Activated CD4-positive, alpha-beta memory T cell treated with anti-CD3 and anti-CD28 coated beads for 36 hours (primary cell): ENCODE measurements around the gene NFAT5. TPM values are rescaled to one million over a fixed set of nuclear protein-coding genes. Genes with fewer than 3 reads are reported as not detected.
"Not testable (repeated sequence)": the region's sequence is repeated elsewhere in the genome, so short reads cannot be mapped to it uniquely, and the experiment has no call there.

Source experiments
- CTCF ChIA-PET: fragments of 350-600 bp; sonication (Branson Sonifier 250); formaldehyde crosslinking; loops from one replicate; lab custom pipeline; 2021; ENCODE audit warnings: antibody characterized with exemption, inconsistent platforms; lab: Charles Lee
- POLR2A ChIA-PET: fragments of 350-600 bp; sonication (Branson Sonifier 250); formaldehyde crosslinking; loops from one replicate; lab custom pipeline; 2021; ENCODE audit warnings: antibody characterized with exemption; lab: Charles Lee
- DNase-seq: peaks from one replicate; pipeline ENCODE4 v3.0.0-alpha.2; 2020
- H3K27ac Mint-ChIP-seq: one replicate; pipeline ENCODE4 v1.8.0; 2021; ENCODE audit warnings: mixed read lengths
- H3K27me3 Mint-ChIP-seq: one replicate; pipeline ENCODE4 v1.8.0; 2021; ENCODE audit warnings: mixed read lengths
- H3K36me3 Mint-ChIP-seq: one replicate; pipeline ENCODE4 v1.8.0; 2021; ENCODE audit warnings: mixed read lengths
- H3K4me1 Mint-ChIP-seq: one replicate; pipeline ENCODE4 v1.8.0; 2021; ENCODE audit warnings: low read depth, mixed read lengths
- H3K4me3 Mint-ChIP-seq: one replicate; pipeline ENCODE4 v1.8.0; 2021; ENCODE audit warnings: mild to moderate bottlenecking, mixed read lengths
- H3K9me3 Mint-ChIP-seq: one replicate; pipeline ENCODE4 v1.8.0; 2021; ENCODE audit warnings: mixed read lengths
- intact Hi-C: fragments of 100-400 bp; cut with micrococcal nuclease; formaldehyde crosslinking; loops from one replicate; pipeline ENCODE4 v1.15.1; 2023
- total RNA-seq, 2 experiments: library from RNA; stranded (reverse); gene quantifications; one replicate each; pipeline ENCODE4 v1.2.3, GENCODE V29; 2021

NFAT5 gene
- total RNA-seq, 2 experiments from 2014 or later: 28.2 to 32.7 TPM

DNA sequence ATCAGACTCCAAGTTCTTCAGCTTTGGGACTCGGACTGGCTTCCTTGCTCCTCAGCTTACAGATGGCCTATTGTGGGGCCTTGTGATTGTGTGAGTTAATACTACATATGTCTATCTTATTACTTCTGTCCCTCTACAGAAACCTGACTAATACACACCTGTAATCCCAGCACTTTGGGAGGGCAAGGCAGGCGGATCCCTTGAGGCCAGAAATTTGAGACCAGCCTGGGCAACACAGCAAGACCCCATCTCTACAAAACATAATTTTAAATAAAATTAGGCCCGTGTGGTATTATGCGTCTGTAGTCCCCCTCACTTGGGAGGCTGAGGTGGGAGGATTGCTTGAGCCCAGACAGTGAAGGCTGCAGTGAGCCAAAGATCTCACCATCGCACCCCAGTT is 165.5 kb downstream of the NFAT5 start:
- H3K4me3 Mint-ChIP-seq: not testable (repeated sequence)

DNA sequence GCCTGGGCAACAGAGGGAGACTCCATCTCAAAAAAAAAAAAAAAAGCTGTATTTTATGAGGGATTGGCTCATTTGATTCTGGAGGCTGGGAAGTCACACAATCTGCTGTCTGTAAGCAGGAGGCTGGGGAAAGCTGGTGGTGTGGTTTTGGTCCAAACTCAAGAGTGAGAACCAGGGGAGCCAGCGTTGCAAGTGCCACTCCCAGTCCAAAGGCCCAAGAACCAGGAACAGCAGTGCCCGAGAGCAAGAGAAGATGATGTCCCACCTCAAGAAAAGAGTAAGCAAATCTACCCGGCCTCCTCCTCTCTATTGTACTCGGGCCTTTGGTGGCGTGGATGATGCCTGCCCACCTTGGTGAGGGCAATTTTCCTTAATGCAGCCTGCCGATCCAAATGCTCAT is 166.3 kb downstream of the NFAT5 start:
- Mint-ChIP-seq H3K27ac (no peak overlapping the region), H3K36me3 (no peaks in the 10 kb centered on the region), H3K9me3 (no peaks in the 10 kb centered on the region), H3K27me3 (no peaks in the 10 kb centered on the region), H3K4me1 (peaks cover 2% of the 10 kb centered on the region), H3K4me3 (no peak overlapping the region)
- DNase-seq: no peak
- intact Hi-C loops: no loop called here
- CTCF ChIA-PET: interaction anchor here (0.7 to 1.1 kb wide), 2 partner anchors 22 kb away, joined by 4 read pairs; partner anchors contain the start of gene NOB1
- POLR2A ChIA-PET: no interaction called here

More for the DNA sequence above, 165.5 kb downstream of the NFAT5 start:
- H3K9me3 Mint-ChIP-seq, POLR2A ChIA-PET, H3K27ac Mint-ChIP-seq, intact Hi-C loops, DNase-seq, H3K36me3 Mint-ChIP-seq, H3K27me3 Mint-ChIP-seq: not testable (repeated sequence)
- CTCF ChIA-PET: interaction anchor here (0.7 kb wide), 1 partner anchor 23 kb away, joined by 4 read pairs; the partner anchor contains the start of gene NOB1
- H3K4me1 Mint-ChIP-seq: peaks cover 10% of the 10 kb centered on the region

DNA sequence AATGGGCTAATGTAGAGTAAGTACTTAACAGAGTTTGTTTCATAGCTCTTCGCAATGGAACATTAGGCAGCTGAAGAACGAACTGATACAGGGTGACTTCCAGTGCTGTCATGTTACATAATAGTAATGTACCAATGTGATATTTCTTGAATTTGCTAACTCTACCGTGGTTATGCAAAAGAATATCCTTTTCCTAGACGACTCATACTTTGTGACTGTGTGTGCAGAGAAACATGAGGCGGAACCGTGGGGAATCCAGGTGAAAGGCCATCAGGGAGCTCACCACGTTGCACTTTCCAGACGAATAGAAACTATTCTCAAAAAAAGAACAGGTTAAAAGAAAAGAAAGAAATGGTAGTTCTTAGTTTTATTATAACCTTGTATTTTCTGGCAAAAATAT is 175.8 kb downstream of the NFAT5 start:
- intact Hi-C loops: no loop called here
- no peaks in the 10 kb centered on the region for H3K9me3 Mint-ChIP-seq
- H3K4me3 Mint-ChIP-seq: no peak overlapping the region
- H3K4me1 Mint-ChIP-seq: no peaks in the 10 kb centered on the region
- ChIA-PET CTCF (interaction anchor here (0.6 kb wide), 1 partner anchor 32 kb away, joined by 3 read pairs; no protein-coding TSS in a partner anchor), POLR2A (interaction anchor here (0.6 to 1.1 kb wide), 2 partner anchors 9 to 175 kb away, joined by 3 read pairs; no protein-coding TSS in a partner anchor)
- H3K36me3 Mint-ChIP-seq: peaks cover 50% of the 10 kb centered on the region
- DNase-seq: no peak
- no peak overlapping the region for H3K27ac Mint-ChIP-seq
- no peaks in the 10 kb centered on the region for H3K27me3 Mint-ChIP-seq

DNA sequence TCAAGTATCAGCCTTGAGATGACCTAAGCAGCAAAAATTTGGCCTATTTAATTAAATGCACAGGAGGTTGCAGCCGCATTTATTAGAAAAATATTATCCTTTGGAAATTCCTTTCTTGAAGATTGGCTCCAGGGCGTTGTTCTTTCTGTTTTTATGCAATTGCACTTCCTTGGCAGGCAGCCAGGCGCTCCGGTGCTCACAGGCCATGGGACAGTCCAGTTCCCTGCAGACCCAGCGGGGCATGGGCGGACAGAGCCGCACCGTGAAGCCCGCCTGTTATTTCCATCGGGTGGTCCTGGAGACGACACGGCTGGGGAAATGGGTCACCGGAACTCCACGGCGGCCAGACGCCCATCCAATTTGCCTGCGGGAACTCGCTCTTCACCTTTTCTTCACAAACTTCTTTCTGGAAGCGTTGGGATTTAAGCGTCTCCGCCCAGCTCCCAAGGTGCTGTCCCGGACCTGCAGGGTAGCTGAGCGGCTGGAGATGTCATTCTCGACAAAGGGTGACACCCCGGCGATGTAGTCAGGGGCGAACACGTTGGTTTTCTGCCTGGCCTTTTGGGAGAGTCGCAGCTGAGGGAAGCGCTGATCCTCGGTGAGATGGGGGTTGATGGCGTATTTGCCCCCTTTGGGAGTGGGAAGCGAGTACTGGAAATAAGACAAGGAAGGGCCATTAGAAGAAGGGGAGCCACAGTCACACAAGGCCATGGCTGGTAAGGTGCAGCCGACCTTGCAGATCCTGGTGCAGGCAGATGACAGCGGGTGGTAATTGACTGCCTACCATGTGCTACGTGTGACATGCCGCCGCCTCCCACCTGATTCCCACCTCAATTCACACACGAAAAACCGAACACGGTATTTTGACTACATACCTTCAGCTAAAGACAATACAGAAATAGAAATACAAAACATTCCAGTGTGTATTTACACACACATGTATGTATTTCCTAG is 176.5 kb downstream of the NFAT5 start:
- intact Hi-C loops: no loop called here
- H3K4me3 Mint-ChIP-seq: no peak overlapping the region
- no peaks in the 10 kb centered on the region for H3K4me1 Mint-ChIP-seq
- peaks cover 54% of the 10 kb centered on the region for H3K36me3 Mint-ChIP-seq
- DNase-seq: no peak
- CTCF ChIA-PET: interaction anchor here (0.6 to 1.1 kb wide), 3 partner anchors 8 to 73 kb away, joined by 3 to 5 read pairs (median 4); partner anchors contain the start of gene NOB1
- H3K27ac Mint-ChIP-seq: no peak overlapping the region
- H3K9me3 Mint-ChIP-seq: no peaks in the 10 kb centered on the region
- POLR2A ChIA-PET: interaction anchor here (0.6 to 1.1 kb wide), 2 partner anchors 8 to 174 kb away, joined by 3 read pairs; no protein-coding TSS in a partner anchor
- H3K27me3 Mint-ChIP-seq: no peaks in the 10 kb centered on the region

DNA sequence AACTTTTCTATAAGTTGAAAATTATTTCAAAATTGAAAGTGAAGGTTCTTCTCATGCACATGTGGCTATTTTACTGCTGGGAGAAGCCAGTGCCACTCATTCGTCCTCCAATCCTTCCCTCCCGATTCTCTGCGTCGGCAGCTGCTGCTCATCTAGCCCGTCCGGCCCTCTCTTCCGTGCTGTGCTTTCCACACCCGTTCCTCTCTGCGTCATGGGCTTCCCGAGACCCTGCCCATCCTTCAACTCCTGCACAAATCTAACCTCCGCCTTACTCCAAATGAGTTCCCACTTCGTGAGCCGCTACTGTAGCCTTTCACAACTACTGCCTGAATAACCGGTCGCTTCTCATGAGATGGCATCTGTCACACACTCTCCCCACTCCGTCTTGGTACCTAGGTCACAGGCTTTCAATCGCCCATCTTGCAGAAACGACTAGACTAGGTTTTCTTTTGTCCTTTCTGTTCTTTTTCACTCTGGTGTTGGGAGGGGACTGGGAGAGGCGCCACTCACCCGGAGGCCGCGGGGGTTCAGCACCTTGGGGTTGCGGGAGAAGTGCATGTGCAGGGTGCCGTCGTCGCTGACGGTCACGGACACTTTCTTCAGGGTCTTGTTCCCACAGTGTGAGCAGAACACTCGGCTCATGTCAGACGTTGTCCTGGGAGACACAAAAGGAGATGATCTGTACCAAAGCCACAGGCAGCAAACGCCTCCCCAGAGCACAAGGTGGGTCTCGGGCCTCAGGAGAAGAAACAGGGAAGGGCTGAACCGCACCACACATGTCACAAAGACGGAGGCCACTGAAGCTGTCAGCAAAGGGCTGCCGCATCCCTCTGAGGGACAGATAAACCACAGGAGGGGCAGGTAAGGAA is 178.8 kb downstream of the NFAT5 start:
- ChIA-PET POLR2A (no interaction called here), CTCF (interaction anchor here (1.9 kb wide), 1 partner anchor 10 kb away, joined by 10 read pairs; the partner anchor contains the start of gene NOB1)
- Mint-ChIP-seq H3K36me3 (peaks cover 73% of the 10 kb centered on the region), H3K27ac (no peak overlapping the region), H3K4me3 (no peak overlapping the region), H3K27me3 (no peaks in the 10 kb centered on the region), H3K4me1 (no peaks in the 10 kb centered on the region), H3K9me3 (no peaks in the 10 kb centered on the region)
- intact Hi-C loops: no loop called here
- DNase-seq: no peak

DNA sequence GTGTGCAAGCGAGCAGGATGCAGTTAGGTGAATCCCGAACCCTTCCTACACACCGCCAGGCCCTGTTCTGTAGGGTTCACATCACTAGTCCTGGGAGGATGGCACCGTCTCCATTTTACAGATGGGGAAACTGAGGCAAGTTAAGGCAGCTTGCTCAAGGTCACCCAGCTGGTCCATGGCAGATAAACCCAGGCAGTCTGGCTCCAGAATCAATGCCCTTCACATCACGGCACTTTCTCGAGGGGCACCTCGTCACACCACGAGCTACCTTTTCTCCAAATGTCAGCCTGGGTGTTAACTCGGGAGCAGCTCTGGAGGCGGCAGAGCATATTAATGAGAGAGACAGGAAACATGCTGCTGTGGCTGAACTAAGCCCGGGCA is 179.5 kb downstream of the NFAT5 start:
- DNase-seq: no peak
- intact Hi-C loops: no loop called here
- CTCF ChIA-PET: interaction anchor here (1.2 to 1.9 kb wide), 2 partner anchors 9 to 11 kb away, joined by 4 to 10 read pairs; partner anchors contain the start of gene NOB1
- no peak overlapping the region for H3K27ac Mint-ChIP-seq
- no peaks in the 10 kb centered on the region for H3K9me3 Mint-ChIP-seq
- POLR2A ChIA-PET: interaction anchor here (1.4 kb wide), 1 partner anchor 9 kb away, joined by 6 read pairs; the partner anchor contains the start of gene NOB1
- no peak overlapping the region for H3K4me3 Mint-ChIP-seq
- H3K4me1 Mint-ChIP-seq: no peaks in the 10 kb centered on the region
- no peaks in the 10 kb centered on the region for H3K27me3 Mint-ChIP-seq
- peaks cover 73% of the 10 kb centered on the region for H3K36me3 Mint-ChIP-seq

DNA sequence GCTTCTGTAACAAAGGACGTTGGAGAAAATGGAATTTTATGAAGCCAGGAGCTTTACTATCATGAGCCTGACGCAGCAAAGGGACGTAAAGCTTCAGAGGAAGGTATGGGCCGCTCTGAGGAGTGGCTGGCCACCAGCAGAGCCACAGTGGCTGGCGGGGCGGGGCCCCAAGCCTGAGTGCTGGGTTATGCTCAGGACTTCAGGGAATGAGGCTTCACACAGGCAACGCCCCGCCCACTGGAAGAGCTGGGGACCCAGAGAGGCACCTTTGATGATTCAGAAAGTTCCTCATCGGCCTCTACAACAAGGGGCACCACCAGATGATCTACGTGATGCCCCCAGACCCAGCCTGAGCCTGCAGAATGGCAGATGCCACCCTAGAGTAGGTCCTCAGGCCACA is 180.2 kb downstream of the NFAT5 start:
- Mint-ChIP-seq H3K9me3 (no peaks in the 10 kb centered on the region), H3K27me3 (no peaks in the 10 kb centered on the region), H3K27ac (no peak overlapping the region), H3K36me3 (peaks cover 76% of the 10 kb centered on the region), H3K4me1 (no peaks in the 10 kb centered on the region), H3K4me3 (no peak overlapping the region)
- DNase-seq: no peak
- POLR2A ChIA-PET: interaction anchor here (0.6 to 1.4 kb wide), 2 partner anchors 8 to 93 kb away, joined by 3 to 6 read pairs; partner anchors contain the start of gene NOB1
- intact Hi-C loops: no loop called here
- CTCF ChIA-PET: interaction anchor here (1.2 to 1.9 kb wide), 2 partner anchors 9 to 12 kb away, joined by 4 to 10 read pairs; partner anchors contain the start of gene NOB1

DNA sequence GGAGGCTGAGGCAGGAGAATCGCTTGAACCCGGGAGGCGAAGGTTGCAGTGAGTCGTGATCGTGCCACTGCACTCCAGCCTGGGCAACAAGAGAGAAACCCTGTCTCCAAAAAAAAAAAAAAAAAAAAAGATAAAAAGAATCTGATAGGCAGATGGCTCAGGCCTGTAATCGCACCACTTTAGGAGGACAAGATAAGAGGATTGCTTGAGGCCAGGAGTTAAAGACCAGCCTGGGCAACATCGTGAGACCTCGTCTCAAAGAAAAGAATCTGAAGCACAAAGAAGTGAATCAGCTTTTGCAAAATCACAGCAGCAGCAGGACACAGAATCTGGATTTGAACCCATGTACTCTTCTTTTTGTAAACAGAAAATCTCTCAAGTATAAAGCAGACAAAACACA is 181.3 kb downstream of the NFAT5 start:
- ChIA-PET POLR2A (interaction anchor here (0.6 kb wide), 1 partner anchor 12 kb away, joined by 3 read pairs; no protein-coding TSS in a partner anchor), CTCF (interaction anchor here (0.6 kb wide), 1 partner anchor 48 kb away, joined by 3 read pairs; no protein-coding TSS in a partner anchor)
- DNase-seq: no peak
- peaks cover 72% of the 10 kb centered on the region for H3K36me3 Mint-ChIP-seq
- no peaks in the 10 kb centered on the region for H3K9me3 Mint-ChIP-seq
- intact Hi-C loops: no loop called here
- peaks cover 2% of the 10 kb centered on the region for H3K4me1 Mint-ChIP-seq
- H3K27me3 Mint-ChIP-seq: no peaks in the 10 kb centered on the region
- no peak overlapping the region for H3K27ac Mint-ChIP-seq
- no peak overlapping the region for H3K4me3 Mint-ChIP-seq

DNA sequence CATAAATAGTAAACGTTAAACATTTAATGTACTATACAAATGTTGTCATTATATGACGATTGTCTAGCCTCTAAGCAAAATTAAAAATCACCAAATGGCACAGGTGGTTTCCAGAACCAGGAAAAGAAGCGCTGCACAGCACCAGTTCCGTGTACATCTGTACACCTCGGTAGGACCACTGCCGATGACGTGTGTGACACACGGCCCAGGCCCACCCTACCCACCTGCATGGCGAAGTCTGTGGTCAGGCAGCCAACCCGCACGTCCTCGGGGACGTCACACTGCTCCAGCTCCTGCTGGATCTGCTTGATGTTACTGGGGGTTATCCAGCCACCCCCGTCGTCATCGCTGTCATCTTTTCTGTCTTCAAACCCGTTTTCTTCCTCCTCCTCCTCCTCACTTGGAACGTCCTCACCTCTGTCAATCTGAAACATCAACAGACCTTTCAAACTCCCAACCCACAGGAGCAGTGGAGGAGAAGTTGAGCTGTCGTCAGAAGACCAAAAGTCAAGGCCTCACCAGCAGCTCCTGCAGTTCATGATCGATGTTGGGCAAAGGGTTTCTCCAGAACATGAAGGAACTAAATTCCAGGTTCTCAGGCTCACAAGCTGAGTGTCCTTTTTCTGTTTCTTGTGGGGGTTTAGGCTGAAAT is 183.1 kb downstream of the NFAT5 start:
- no peak overlapping the region for H3K27ac Mint-ChIP-seq
- ChIA-PET POLR2A (no interaction called here), CTCF (interaction anchor here (0.6 to 1.0 kb wide), 2 partner anchors 181 to 752 kb away, joined by 3 to 5 read pairs; no protein-coding TSS in a partner anchor)
- H3K27me3 Mint-ChIP-seq: no peaks in the 10 kb centered on the region
- no peak for DNase-seq
- H3K4me1 Mint-ChIP-seq: peaks cover 17% of the 10 kb centered on the region
- H3K4me3 Mint-ChIP-seq: no peak overlapping the region
- H3K36me3 Mint-ChIP-seq: peaks cover 64% of the 10 kb centered on the region
- intact Hi-C loops: no loop called here
- H3K9me3 Mint-ChIP-seq: no peaks in the 10 kb centered on the region

DNA sequence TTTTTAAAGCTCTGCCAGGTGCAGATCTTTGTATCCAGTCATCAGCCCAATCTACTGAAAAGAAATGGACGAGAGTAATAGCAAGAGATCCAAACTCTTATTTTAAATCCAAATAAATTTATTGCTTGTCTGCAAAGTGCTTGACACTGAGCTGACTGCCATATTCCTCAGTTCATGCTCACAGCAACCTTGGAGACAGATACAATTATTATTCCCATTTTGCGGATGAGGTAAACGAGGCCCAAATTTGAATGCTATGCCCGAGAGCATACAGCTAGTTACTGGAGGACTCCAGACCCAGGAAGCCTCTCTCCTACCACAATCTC is 188.3 kb downstream of the NFAT5 start:
- peak overlapping the region; percentile 100 for H3K4me3 Mint-ChIP-seq
- H3K9me3 Mint-ChIP-seq: no peaks in the 10 kb centered on the region
- H3K27me3 Mint-ChIP-seq: no peaks in the 10 kb centered on the region
- H3K27ac Mint-ChIP-seq: peak overlapping the region; percentile 98
- H3K36me3 Mint-ChIP-seq: peaks cover 32% of the 10 kb centered on the region
- intact Hi-C loops: loop anchor here (1.0 to 2.0 kb wide), 4 partner anchors 8 to 189 kb away; partner anchors contain the start of genes NFAT5, NQO1 and WWP2
- ChIA-PET CTCF (interaction anchor here (0.7 to 4.3 kb wide), 31 partner anchors 8 to 424 kb away, joined by 3 to 64 read pairs (median 5); partner anchors contain the start of genes NIP7, NQO1 and PDF), POLR2A (interaction anchor here (1.0 to 3.7 kb wide), 8 partner anchors 8 to 593 kb away, joined by 3 to 24 read pairs (median 6); partner anchors contain the start of genes DDX19A, NQO1 and WWP2)
- H3K4me1 Mint-ChIP-seq: peaks cover 23% of the 10 kb centered on the region
- no peak for DNase-seq
